Duodenal mucosa (tissue), 2 donors: ENCODE data around the gene MRPS11.
"Not testable (repeated sequence)": the region's sequence is repeated elsewhere in the genome, so short reads cannot be mapped to it uniquely, and the experiment has no call there.

ENCODE experiments used
- H3K27ac ChIP-seq: one replicate; pipeline ENCODE4 v1.7.0; 2013; ENCODE audit warnings: low read depth, low read length
- H3K27me3 ChIP-seq, 2 donors: one replicate each; pipeline ENCODE4 v1.7.0; 2013; ENCODE audit warnings: low read length in 2 of 2, control low read depth in 1 of 2; ENCODE audit not compliant: insufficient read depth in 2 of 2, control insufficient read depth in 1 of 2
- H3K36me3 ChIP-seq, 2 donors: one replicate each; pipeline ENCODE4 v1.7.0; 2013; ENCODE audit warnings: low read length in 2 of 2, control low read depth in 1 of 2; ENCODE audit not compliant: insufficient read depth in 2 of 2, control insufficient read depth in 1 of 2
- H3K4me1 ChIP-seq, 2 donors: one replicate each; pipeline ENCODE4 v1.7.0; 2013; ENCODE audit warnings: low read length in 2 of 2, control low read depth in 1 of 2; ENCODE audit not compliant: insufficient read depth in 2 of 2, control insufficient read depth in 1 of 2
- H3K4me3 ChIP-seq, 2 donors: one replicate each; pipeline ENCODE4 v1.7.0; 2013; ENCODE audit warnings: low read length in 2 of 2, low read depth in 1 of 2
- H3K9ac ChIP-seq, 2 donors: one replicate each; pipeline ENCODE4 v1.7.0; 2013; ENCODE audit warnings: low read length in 2 of 2, low read depth in 1 of 2
- H3K9me3 ChIP-seq, 2 donors: one replicate each; pipeline ENCODE4 v1.7.0; 2013; ENCODE audit warnings: low read length in 2 of 2, control low read depth in 1 of 2; ENCODE audit not compliant: control insufficient read depth in 1 of 2

The MRPS11 gene

DNA sequence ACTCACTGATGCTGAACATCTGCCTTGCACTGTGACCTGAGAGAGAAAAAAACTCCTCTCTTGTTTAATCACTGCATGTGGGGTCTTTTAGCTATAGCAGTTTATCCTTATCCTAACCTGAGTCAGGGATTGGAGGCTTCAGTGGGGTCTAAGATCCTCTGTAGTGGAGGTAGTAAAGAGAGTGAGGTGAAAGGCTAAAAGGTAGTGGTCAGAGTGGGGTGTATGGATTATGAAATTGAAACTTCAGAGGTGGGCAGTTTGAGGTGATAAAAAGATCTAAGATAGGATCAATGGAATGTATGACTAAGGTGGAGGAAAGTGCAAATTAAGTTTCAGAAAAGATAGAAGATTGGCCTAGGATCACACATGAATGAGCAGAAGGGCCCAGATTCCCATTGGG is 42.5 kb downstream of the MRPS11 start:
- no peak overlapping the region for H3K9ac ChIP-seq
- H3K9me3 ChIP-seq, result no peaks in the 10 kb centered on the region
- no peaks in the 10 kb centered on the region for H3K4me1 ChIP-seq
- no peaks in the 10 kb centered on the region for H3K27me3 ChIP-seq
- peaks cover 17 to 47% of the 10 kb centered on the region in 2 donors for H3K36me3 ChIP-seq
- H3K27ac ChIP-seq, result no peak overlapping the region
- no peak overlapping the region for H3K4me3 ChIP-seq

DNA sequence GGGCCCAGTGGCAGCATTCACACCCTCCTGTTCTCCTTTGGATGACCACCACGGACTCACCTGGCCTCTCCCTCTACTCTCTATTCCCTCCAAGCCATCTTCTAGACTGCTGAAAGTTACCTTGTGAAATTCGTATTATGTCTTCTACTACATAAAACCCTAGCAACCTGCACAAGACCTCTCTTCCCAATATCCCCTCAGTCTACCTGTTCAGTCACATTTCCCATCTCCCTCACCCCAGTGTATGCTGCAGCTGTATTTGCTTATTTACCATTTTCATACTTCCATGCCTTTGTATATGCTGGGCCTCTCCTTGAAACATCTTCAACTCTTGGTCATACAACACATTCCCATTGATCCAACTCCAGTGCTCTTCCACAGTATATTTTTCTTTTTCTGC is 43.7 kb downstream of the MRPS11 start:
- Histone ChIP-seq H3K4me3 (no peak overlapping the region), H3K36me3 (peaks cover 17 to 42% of the 10 kb centered on the region in 2 donors), H3K9me3 (no peaks in the 10 kb centered on the region), H3K9ac (no peak overlapping the region), H3K27ac (no peak overlapping the region), H3K27me3 (no peaks in the 10 kb centered on the region), H3K4me1 (no peaks in the 10 kb centered on the region)

DNA sequence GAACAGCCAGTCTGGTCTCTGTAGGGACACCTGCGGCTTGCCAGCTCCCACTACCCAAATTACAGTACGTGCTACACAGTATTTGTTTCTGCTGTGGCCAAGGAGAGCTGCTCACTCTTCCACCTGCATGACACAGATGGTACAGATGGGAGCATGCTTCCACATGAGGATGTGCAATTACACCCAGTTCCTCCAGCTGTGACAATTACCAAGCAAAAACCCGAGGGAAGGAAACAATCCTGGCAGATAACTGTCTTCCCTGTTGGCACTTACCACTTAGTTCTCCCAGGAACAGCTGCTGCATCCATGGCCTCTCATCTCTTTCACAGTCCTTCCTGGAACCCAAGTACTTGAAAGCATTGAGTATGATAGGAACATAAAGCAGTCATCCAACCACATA is 44.6 kb downstream of the MRPS11 start:
- Histone ChIP-seq H3K4me1 (no peaks in the 10 kb centered on the region), H3K9me3 (no peaks in the 10 kb centered on the region), H3K9ac (no peak overlapping the region), H3K36me3 (peaks cover 17 to 42% of the 10 kb centered on the region in 2 donors), H3K27me3 (no peaks in the 10 kb centered on the region), H3K4me3 (no peak overlapping the region), H3K27ac (no peak overlapping the region)

DNA sequence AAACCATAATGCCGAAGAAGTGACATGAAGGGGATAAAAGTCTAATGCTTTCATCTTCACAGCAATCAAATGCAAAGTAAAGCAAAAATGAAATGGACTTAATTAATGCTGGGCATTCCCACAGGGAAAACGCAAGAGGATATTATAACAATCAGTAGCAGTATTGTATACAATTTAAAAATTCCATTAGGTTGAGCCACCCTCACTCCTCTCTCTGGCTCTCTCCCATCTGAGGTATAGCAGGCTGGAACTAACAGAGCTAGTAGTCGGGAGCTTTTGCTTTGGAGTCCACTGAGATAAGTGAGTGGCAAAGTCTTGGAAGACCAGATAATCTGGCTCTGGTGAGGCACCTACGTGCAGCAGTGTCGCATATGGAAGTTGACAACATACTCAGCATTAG is 45.1 kb downstream of the MRPS11 start:
- H3K9me3 ChIP-seq, result no peaks in the 10 kb centered on the region
- peaks cover 17 to 40% of the 10 kb centered on the region in 2 donors for H3K36me3 ChIP-seq
- H3K27me3 ChIP-seq, result no peaks in the 10 kb centered on the region
- H3K4me3 ChIP-seq, result no peak overlapping the region
- H3K4me1 ChIP-seq, result no peaks in the 10 kb centered on the region
- H3K27ac ChIP-seq, result no peak overlapping the region
- H3K9ac ChIP-seq, result no peak overlapping the region

DNA sequence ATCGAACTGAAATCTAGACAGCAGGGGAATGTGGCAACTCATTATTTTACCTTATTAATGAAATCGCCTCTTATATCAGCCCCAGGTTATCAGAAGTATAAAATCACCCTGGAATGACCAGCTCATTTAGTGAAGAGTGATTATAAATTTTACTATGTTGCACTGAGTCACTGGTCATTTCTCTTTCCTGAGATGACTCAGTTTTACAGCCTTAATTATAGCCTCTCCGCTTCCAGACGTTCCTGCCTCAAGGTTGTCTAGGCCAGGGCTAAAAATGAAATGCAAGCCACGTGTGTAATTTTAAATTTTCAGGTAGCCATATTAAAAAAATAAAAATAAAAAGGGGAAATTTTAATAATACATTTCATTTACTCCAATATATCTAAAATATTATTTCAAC is 45.7 kb downstream of the MRPS11 start:
- Histone ChIP-seq H3K27me3 (no peaks in the 10 kb centered on the region), H3K9ac (no peak overlapping the region), H3K9me3 (no peaks in the 10 kb centered on the region), H3K27ac (no peak overlapping the region), H3K36me3 (peaks cover 17 to 38% of the 10 kb centered on the region in 2 donors), H3K4me3 (no peak overlapping the region), H3K4me1 (no peaks in the 10 kb centered on the region)

DNA sequence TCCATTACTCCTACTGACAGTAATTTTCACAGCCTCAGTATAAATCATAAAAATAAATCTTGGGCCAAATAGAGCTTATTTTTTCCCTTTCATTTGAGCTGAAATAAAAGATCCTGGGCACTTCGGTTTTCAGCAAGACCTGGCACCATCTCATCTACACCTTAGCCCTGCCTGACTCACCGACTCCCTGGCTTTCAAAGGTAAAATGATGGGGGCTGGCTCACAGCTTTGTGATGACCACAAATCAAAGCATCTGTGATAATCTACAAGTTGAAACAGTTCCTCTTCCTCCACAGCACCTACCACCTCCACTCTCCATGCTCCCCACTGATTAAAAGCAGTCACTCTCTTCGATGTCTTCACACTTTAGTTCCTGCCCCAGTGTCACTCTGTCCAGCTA is 51.4 kb downstream of the MRPS11 start:
- no peak overlapping the region for H3K27ac ChIP-seq
- H3K9ac ChIP-seq, result no peak overlapping the region
- H3K9me3 ChIP-seq, result no peaks in the 10 kb centered on the region
- H3K4me1 ChIP-seq, result no peaks in the 10 kb centered on the region
- H3K27me3 ChIP-seq, result no peaks in the 10 kb centered on the region
- no peak overlapping the region for H3K4me3 ChIP-seq
- peaks cover 0 to 9% of the 10 kb centered on the region in 2 donors for H3K36me3 ChIP-seq

DNA sequence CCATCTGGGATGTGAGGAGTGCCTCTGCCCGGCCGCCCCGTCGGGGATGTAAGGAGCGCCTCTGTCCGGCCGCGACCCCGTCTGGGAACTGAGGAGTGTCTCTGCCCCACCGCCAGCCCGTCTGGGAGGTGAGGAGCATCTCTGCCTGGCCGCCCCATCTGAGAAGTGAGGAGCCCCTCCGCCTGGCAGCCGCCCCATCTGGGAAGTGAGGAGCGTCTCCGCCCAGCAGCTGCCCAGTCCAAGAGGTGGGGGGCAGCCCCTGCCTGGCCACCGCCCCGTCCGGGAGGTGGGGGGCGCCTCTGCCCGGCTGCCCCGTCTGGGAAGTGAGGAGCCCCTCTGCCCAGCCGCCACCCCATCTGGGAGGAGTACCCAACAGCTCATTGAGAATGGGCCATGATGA is 56.6 kb downstream of the MRPS11 start:
- H3K4me1 ChIP-seq, H3K9me3 ChIP-seq: not testable (repeated sequence)
- peaks cover 12 to 30% of the 10 kb centered on the region in 2 donors for H3K36me3 ChIP-seq

DNA sequence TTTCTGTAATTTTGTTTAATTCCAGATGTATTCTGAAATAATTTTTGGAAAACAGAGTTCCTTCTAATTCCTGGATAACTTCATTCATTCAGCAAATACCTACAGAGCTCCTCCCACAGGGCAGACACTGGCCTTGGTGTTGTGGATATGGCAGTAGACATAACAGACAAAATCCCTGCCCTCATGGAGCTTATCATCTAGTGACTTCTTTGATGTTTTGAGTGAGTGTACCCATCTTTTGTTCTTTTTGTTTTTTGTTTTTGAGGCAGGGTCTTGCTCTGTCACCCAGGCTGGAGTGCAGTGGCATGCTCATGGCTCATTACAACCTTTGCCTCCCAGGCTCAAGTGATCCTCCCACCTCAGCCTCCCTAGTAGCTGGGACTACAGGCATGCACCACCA is 57.9 kb downstream of the MRPS11 start:
- Histone ChIP-seq H3K9ac (no peak overlapping the region), H3K27me3 (no peaks in the 10 kb centered on the region), H3K4me1 (no peaks in the 10 kb centered on the region), H3K4me3 (no peak overlapping the region), H3K36me3 (peaks cover 19 to 42% of the 10 kb centered on the region in 2 donors), H3K9me3 (no peaks in the 10 kb centered on the region), H3K27ac (no peak overlapping the region)

More for the DNA sequence above, 56.6 kb downstream of the MRPS11 start:
- H3K27me3 ChIP-seq, H3K9ac ChIP-seq, H3K4me3 ChIP-seq, H3K27ac ChIP-seq: not testable (repeated sequence)

DNA sequence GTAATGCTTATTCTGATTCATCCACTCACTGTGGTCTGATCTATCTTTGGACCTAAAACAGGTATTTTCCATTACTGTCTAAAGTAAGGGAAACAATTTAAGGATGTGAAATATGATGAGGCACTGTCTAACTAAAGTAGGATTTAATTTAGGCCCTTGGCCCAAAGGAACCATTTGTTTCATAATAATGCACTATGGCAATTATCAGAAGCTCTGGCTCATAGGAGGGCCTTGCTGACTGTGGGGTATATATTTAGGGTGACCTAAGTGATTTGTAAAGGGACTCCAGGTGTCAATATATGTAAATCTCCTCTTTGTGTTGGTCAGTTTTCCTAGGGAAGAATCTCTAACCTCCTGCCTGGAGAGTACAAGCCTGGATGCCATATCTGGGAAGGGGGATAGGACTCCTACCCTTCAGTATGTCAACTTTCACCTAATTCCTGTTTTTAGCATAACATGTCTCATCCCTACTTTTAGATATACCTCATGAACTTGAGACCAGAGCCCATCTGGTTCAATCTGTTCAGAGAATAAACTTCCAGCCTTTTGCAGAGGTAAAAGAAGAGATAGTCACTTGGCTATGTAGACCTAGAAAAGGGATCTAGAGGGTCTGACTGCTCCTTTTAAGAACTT is 58.9 kb downstream of the MRPS11 start:
- Histone ChIP-seq H3K4me3 (no peak overlapping the region), H3K4me1 (no peaks in the 10 kb centered on the region), H3K36me3 (peaks cover 26 to 51% of the 10 kb centered on the region in 2 donors), H3K27me3 (no peaks in the 10 kb centered on the region), H3K9me3 (no peaks in the 10 kb centered on the region), H3K27ac (no peak overlapping the region), H3K9ac (no peak overlapping the region)

DNA sequence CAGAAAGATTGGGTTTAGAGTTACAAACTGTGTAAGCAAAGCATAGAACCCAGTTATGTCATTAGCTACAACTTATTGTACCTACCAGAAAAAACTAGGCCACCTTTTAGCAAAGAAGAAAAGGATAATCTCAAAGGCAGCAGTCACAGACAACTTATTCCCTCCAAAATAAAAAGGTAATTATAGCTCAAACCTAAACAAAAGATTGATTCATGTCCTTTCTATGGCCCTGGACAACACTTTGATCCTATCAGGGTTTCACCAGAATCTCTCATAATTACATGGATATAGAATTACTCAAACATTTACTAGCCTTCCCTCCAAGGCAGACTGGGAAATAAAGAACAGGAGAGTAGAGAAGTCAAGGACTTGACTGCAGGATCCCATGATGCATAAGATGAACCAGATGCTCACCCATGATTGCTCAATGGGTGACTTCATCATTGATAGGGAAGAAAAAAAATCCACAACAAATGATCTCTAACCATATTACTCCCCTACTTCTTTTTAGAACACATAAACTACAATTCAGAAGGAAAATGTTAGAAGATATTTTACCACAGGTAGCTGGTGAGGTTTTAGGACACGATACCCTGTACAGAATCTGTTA is 61.6 kb downstream of the MRPS11 start:
- Histone ChIP-seq H3K9ac (no peak overlapping the region), H3K27me3 (no peaks in the 10 kb centered on the region), H3K27ac (no peak overlapping the region), H3K4me1 (no peaks in the 10 kb centered on the region), H3K9me3 (no peaks in the 10 kb centered on the region), H3K36me3 (peaks cover 26 to 47% of the 10 kb centered on the region in 2 donors), H3K4me3 (no peak overlapping the region)
